ENCODE measurements around the gene FAM131B. TPM values are rescaled to one million over a fixed set of nuclear protein-coding genes. Genes with fewer than 3 reads are reported as not detected.
A peak's percentile ranks its signal among the peaks of the same experiment; 100 is the strongest.

FAM131B gene
- total RNA-seq, 4 donors from 2014 or later: 1.2 to 10.6 (median 6.5) TPM

GRCh38 chr7:143388051-143388450, 25.5 kb upstream of the FAM131B start:
- DNase-seq: no peak
- H3K36me3 ChIP-seq: no peaks in the 10 kb centered on the region
- no peaks in the 10 kb centered on the region for H3K9me3 ChIP-seq
- H3K4me3 ChIP-seq: no peak overlapping the region
- peak overlapping the region; percentile 98 to 99 for H3K27ac ChIP-seq
- H3K27me3 ChIP-seq: no peaks in the 10 kb centered on the region
- peaks cover 25 to 50% of the 10 kb centered on the region in 2 donors for H3K4me1 ChIP-seq
- TF ChIP-seq POLR2A (IDR thresholded peaks at IDR 0.05): no peak
- TF ChIP-seq CTCF (IDR thresholded peaks at IDR 0.05): no peak
- intact Hi-C loops (cut with DNase I; ENCODE audit: low total_unique reads): no loop called here

GRCh38 chr7:143387156-143387975, 24.9 kb upstream of the FAM131B start:
- no peaks in the 10 kb centered on the region for H3K27me3 ChIP-seq
- no peak overlapping the region for H3K4me3 ChIP-seq
- no peak for TF ChIP-seq CTCF (IDR thresholded peaks at IDR 0.05)
- TF ChIP-seq POLR2A (IDR thresholded peaks at IDR 0.05): no peak
- peaks cover 18 to 47% of the 10 kb centered on the region in 2 donors for H3K4me1 ChIP-seq
- peak overlapping the region; percentile 98 to 99 for H3K27ac ChIP-seq
- no peaks in the 10 kb centered on the region for H3K36me3 ChIP-seq
- no peaks in the 10 kb centered on the region for H3K9me3 ChIP-seq
- no peak for DNase-seq
- intact Hi-C loops (cut with DNase I; ENCODE audit: low total_unique reads): no loop called here

GRCh38 chr7:143385891-143386781, 23.6 kb upstream of the FAM131B start:
- peaks cover 11 to 38% of the 10 kb centered on the region in 2 donors for H3K4me1 ChIP-seq

GRCh38 chr7:143384661-143385631, 22.4 kb upstream of the FAM131B start:
- H3K27ac ChIP-seq: peak overlapping the region; percentile 98 to 99
- no peaks in the 10 kb centered on the region for H3K9me3 ChIP-seq
- H3K4me3 ChIP-seq: peak overlapping the region; percentile 75 to 99
- TF ChIP-seq CTCF (IDR thresholded peaks at IDR 0.05) (no peak), POLR2A (IDR thresholded peaks at IDR 0.05) (no peak)
- no peaks in the 10 kb centered on the region for H3K27me3 ChIP-seq
- peaks cover 7 to 29% of the 10 kb centered on the region in 2 donors for H3K4me1 ChIP-seq
- intact Hi-C loops (cut with DNase I; ENCODE audit: low total_unique reads): no loop called here
- H3K36me3 ChIP-seq: no peaks in the 10 kb centered on the region
- peak in 1 of 2 donors; percentile 36 for DNase-seq

More at GRCh38 chr7:143385891-143386781, 23.6 kb upstream of the FAM131B start:
- intact Hi-C loops (cut with DNase I; ENCODE audit: low total_unique reads): no loop called here
- Histone ChIP-seq H3K27me3 (no peaks in the 10 kb centered on the region), H3K36me3 (no peaks in the 10 kb centered on the region), H3K9me3 (no peaks in the 10 kb centered on the region), H3K27ac (peak overlapping the region; percentile 98 to 99), H3K4me3 (no peak overlapping the region)
- TF ChIP-seq POLR2A (IDR thresholded peaks at IDR 0.05): no peak
- DNase-seq: peak in 1 of 2 donors; percentile 58

- TF ChIP-seq POLR2A (IDR thresholded peaks at IDR 0.05): no peak
- TF ChIP-seq CTCF (IDR thresholded peaks at IDR 0.05): no peak
- Histone ChIP-seq H3K36me3 (no peaks in the 10 kb centered on the region), H3K4me1 (peaks cover 7 to 29% of the 10 kb centered on the region in 2 donors), H3K27ac (peak overlapping the region; percentile 98 to 99), H3K9me3 (no peaks in the 10 kb centered on the region), H3K27me3 (no peaks in the 10 kb centered on the region), H3K4me3 (peak overlapping the region; percentile 75 to 99)
- intact Hi-C loops (cut with DNase I; ENCODE audit: low total_unique reads): no loop called here
- DNase-seq: peak in 1 of 2 donors; percentile 51
Measured at GRCh38 chr7:143384148-143384547, 21.6 kb upstream of the FAM131B start.

All from uterus (tissue), 4 donors.